Stomach (tissue), 9 donors: ENCODE measurements around the gene SERBP1. TPM values are rescaled to one million over a fixed set of nuclear protein-coding genes. Genes with fewer than 3 reads are reported as not detected.

Experiments
- DNase-seq, 2 donors: peaks; one replicate each; pipeline versions ENCODE4 v3.0.0 to v3.0.0-alpha.2; 2013 to 2019
- H3K27ac ChIP-seq, 5 donors: fragments of 200-600 bp in 4 of 5; sonication (generic) in 4 of 5; one replicate each; pipeline ENCODE4 v1.5.1; 2013 to 2019; ENCODE audit warnings: mild to moderate bottlenecking in 1 of 5, moderate library complexity in 1 of 5
- H3K27me3 ChIP-seq, 3 donors: fragments of 200-600 bp; sonication (generic); one replicate each; pipeline ENCODE4 v1.5.1; 2017 to 2019; ENCODE audit warnings: mixed run types in 1 of 3
- H3K36me3 ChIP-seq, 4 donors: fragments of 200-600 bp; sonication (generic); 1 replicate in 3 of 4; 2 replicates in 1 of 4; pipeline ENCODE4 v1.5.1; 2016 to 2019
- H3K4me1 ChIP-seq, 4 donors: fragments of 200-600 bp; sonication (generic); one replicate each; pipeline ENCODE4 v1.5.1; 2016 to 2019
- H3K4me3 ChIP-seq, 4 donors: fragments of 200-600 bp; sonication (generic) in 3 of 4; one replicate each; pipeline ENCODE4 v1.5.1; 2016 to 2019; ENCODE audit warnings: mild to moderate bottlenecking in 1 of 4
- H3K9me3 ChIP-seq, 4 donors: fragments of 200-600 bp; sonication (generic); one replicate each; pipeline ENCODE4 v1.5.1; 2016 to 2019
- CTCF ChIP-seq, 7 experiments: fragments of 450-650 bp in 4 of 7; fragments of 200-600 bp in 3 of 7; sonication (generic) in 3 of 7; IDR thresholded peaks; one replicate each; pipeline ENCODE4 v1.5.1; 2016 to 2019; ENCODE audit warnings: antibody characterized with exemption in 7 of 7, control low read depth in 2 of 7, mild to moderate bottlenecking in 1 of 7
- EP300 ChIP-seq: sonication (generic); formaldehyde crosslinking; IDR thresholded peaks from one replicate; pipeline ENCODE4 v1.6.1; 2017; ENCODE audit warnings: antibody characterized with exemption
- POLR2A ChIP-seq, 4 donors: fragments of 450-650 bp; IDR thresholded peaks; one replicate each; pipeline ENCODE4 v1.6.1; 2016; ENCODE audit warnings: antibody characterized with exemption in 4 of 4, control low read depth in 2 of 4, mild to moderate bottlenecking in 1 of 4, moderate library complexity in 1 of 4
- POLR2AphosphoS5 ChIP-seq, 3 donors: sonication (generic); formaldehyde crosslinking; IDR thresholded peaks; one replicate each; pipeline ENCODE4 v1.6.1; 2016; ENCODE audit warnings: antibody characterized with exemption in 3 of 3
- WGBS, 5 donors: extraction: QIAGEN DNeasy Blood & Tissue Kit in 3 of 5; methylation state at CpG; one replicate each; pipeline versions ENCODE4 v1.1.5 to v1.1.7; 2013 to 2018; 5-methylcytosine and 5-hydroxymethylcytosine counted together
- intact Hi-C: fragments of 100-400 bp; cut with DNase I; formaldehyde crosslinking; loops from one replicate; pipeline ENCODE4 v1.15.1; 2023; ENCODE audit warnings: low total_unique reads
- polyA plus RNA-seq, 3 donors: library from polyadenylated mRNA; stranded (reverse); fragments of 200-250 nt; gene quantifications; one replicate each; pipeline ENCODE4 v1.2.3, GENCODE V29; 2013
- total RNA-seq, 5 donors: library from RNA; depleted of rRNA; stranded (reverse); fragments of >200 nt; gene quantifications; one replicate each; pipeline versions ENCODE4 v1.1.0 to v1.2.3, GENCODE V29; 2014 to 2016
- donor health status: healthy with polysubstance abuse.
- donor health status: Bipolar disorder and iron deficiency.
- donor health status: healthy.

Gene SERBP1
- total and polyA plus RNA-seq, 8 donors: 66.1 to 240 (median 130) TPM

- Histone ChIP-seq H3K4me1 (peaks cover 0 to 2% (median under 1%) of the 10 kb centered on the region in 4 donors), H3K4me3 (no peak overlapping the region), H3K36me3 (no peaks in the 10 kb centered on the region), H3K27ac (no peak overlapping the region), H3K9me3 (no peaks in the 10 kb centered on the region), H3K27me3 (no peaks in the 10 kb centered on the region)
- no peak for DNase-seq
- TF ChIP-seq POLR2AphosphoS5 (IDR thresholded peaks at IDR 0.05): no peak
- TF ChIP-seq CTCF (IDR thresholded peaks at IDR 0.05): no peak
- no peak for TF ChIP-seq POLR2A (IDR thresholded peaks at IDR 0.05)
- no peak for TF ChIP-seq EP300
- intact Hi-C loops: no loop called here
These were observed 57.3 kb downstream of the SERBP1 start for GRCh38 chr1:67372898-67373297.

GRCh38 chr1:67372136-67372535 lies 58.1 kb downstream of the SERBP1 start:
- intact Hi-C loops: no loop called here
- Histone ChIP-seq H3K9me3 (no peaks in the 10 kb centered on the region), H3K4me1 (peaks cover 0 to 10% (median 6%) of the 10 kb centered on the region in 4 donors), H3K4me3 (no peak overlapping the region), H3K27ac (no peak overlapping the region), H3K27me3 (no peaks in the 10 kb centered on the region), H3K36me3 (no peaks in the 10 kb centered on the region)
- no peak for DNase-seq
- TF ChIP-seq POLR2AphosphoS5 (IDR thresholded peaks at IDR 0.05): no peak
- TF ChIP-seq CTCF (IDR thresholded peaks at IDR 0.05): no peak
- TF ChIP-seq EP300: no peak
- no peak for TF ChIP-seq POLR2A (IDR thresholded peaks at IDR 0.05)
- WGBS, 5 donors: 57 to 66% (median 61%) methylated on average over 3 of the region's 3 CpGs

- H3K9me3 ChIP-seq: no peaks in the 10 kb centered on the region
- H3K4me1 ChIP-seq: peaks cover 0 to 11% (median 6%) of the 10 kb centered on the region in 4 donors
- intact Hi-C loops: no loop called here
- TF ChIP-seq CTCF (IDR thresholded peaks at IDR 0.05) (no peak), POLR2A (IDR thresholded peaks at IDR 0.05) (no peak), EP300 (no peak), POLR2AphosphoS5 (IDR thresholded peaks at IDR 0.05) (no peak)
- 74 to 84% (median 79%) methylated on average over 5 of the region's 5 CpGs for WGBS, 5 donors
- DNase-seq: no peak
- H3K36me3 ChIP-seq: no peaks in the 10 kb centered on the region
- no peak overlapping the region for H3K4me3 ChIP-seq
- H3K27me3 ChIP-seq: no peaks in the 10 kb centered on the region
- no peak overlapping the region for H3K27ac ChIP-seq
These were observed 58.5 kb downstream of the SERBP1 start for GRCh38 chr1:67371681-67372080.

GRCh38 chr1:67371043-67371442 lies 59.2 kb downstream of the SERBP1 start:
- TF ChIP-seq CTCF (IDR thresholded peaks at IDR 0.05) (no peak), POLR2A (IDR thresholded peaks at IDR 0.05) (no peak), POLR2AphosphoS5 (IDR thresholded peaks at IDR 0.05) (no peak), EP300 (no peak)
- H3K4me1 ChIP-seq: peaks cover 0 to 11% (median 6%) of the 10 kb centered on the region in 4 donors
- intact Hi-C loops: no loop called here
- H3K4me3 ChIP-seq: no peak overlapping the region
- no peaks in the 10 kb centered on the region for H3K9me3 ChIP-seq
- H3K36me3 ChIP-seq: no peaks in the 10 kb centered on the region
- H3K27ac ChIP-seq: no peak overlapping the region
- 86 to 96% (median 91%) methylated on average over 2 of the region's 2 CpGs for WGBS, 5 donors
- no peak for DNase-seq
- H3K27me3 ChIP-seq: no peaks in the 10 kb centered on the region
